Measurements from ENCODE around the gene MYMK. TPM values are rescaled to one million over a fixed set of nuclear protein-coding genes. Genes with fewer than 3 reads are reported as not detected.

MYMK gene
- total and polyA plus RNA-seq, 10 donors, result not detected

GRCh38 chr9:133502112-133502511 lies 22.6 kb downstream of the MYMK start:
- TF ChIP-seq POLR2AphosphoS5 (IDR thresholded peaks at IDR 0.05) (no peak), CTCF (IDR thresholded peaks at IDR 0.05 in 8 of 11, conservative IDR thresholded peaks at IDR 0.05 in 3 of 11) (no peak), POLR2A (IDR thresholded peaks at IDR 0.05) (no peak)
- Histone ChIP-seq H3K4me1 (peaks cover 4 to 21% (median 12%) of the 10 kb centered on the region in 6 donors), H3K4me3 (no peak overlapping the region), H3K27ac (no peak overlapping the region), H3K9me3 (peaks cover 3 to 26% (median 22%) of the 10 kb centered on the region in 8 donors), H3K36me3 (no peaks in the 10 kb centered on the region), H3K27me3 (replicated peaks in 1 of 7) (peaks cover 0 to 5% (median 0%) of the 10 kb centered on the region in 7 donors)
- 93 to 100% (median 93%) methylated on average over 1 of the region's 1 CpG for WGBS, 5 donors
- intact Hi-C loops (cut with DNase I; ENCODE audit: low total_unique reads), result no loop called here
- DNase-seq, result no peak

GRCh38 chr9:133499892-133500270 lies 24.9 kb downstream of the MYMK start:
- TF ChIP-seq CTCF (IDR thresholded peaks at IDR 0.05 in 8 of 11, conservative IDR thresholded peaks at IDR 0.05 in 3 of 11), result no peak
- TF ChIP-seq POLR2AphosphoS5 (IDR thresholded peaks at IDR 0.05), result no peak
- TF ChIP-seq POLR2A (IDR thresholded peaks at IDR 0.05), result no peak
- H3K4me1 ChIP-seq, result peaks cover 0 to 7% (median 5%) of the 10 kb centered on the region in 6 donors
- H3K36me3 ChIP-seq, result no peaks in the 10 kb centered on the region
- peaks cover 3 to 26% (median 22%) of the 10 kb centered on the region in 8 donors for H3K9me3 ChIP-seq
- WGBS, 5 donors, result 79 to 84% (median 81%) methylated on average over 12 of the region's 12 CpGs
- peak overlapping the region in 5 of 8 donors; percentile 65 to 75 (median 74) for H3K27ac ChIP-seq
- intact Hi-C loops (cut with DNase I; ENCODE audit: low total_unique reads), result no loop called here
- DNase-seq, result no peak
- peaks cover 0 to 12% (median 0%) of the 10 kb centered on the region in 7 donors for H3K27me3 ChIP-seq (replicated peaks in 1 of 7)
- H3K4me3 ChIP-seq, result no peak overlapping the region

- H3K4me3 ChIP-seq, result no peak overlapping the region
- TF ChIP-seq CTCF (IDR thresholded peaks at IDR 0.05 in 8 of 11, conservative IDR thresholded peaks at IDR 0.05 in 3 of 11) (peak in 3 of 11 experiments; percentile 9 to 21 (median 15)), POLR2AphosphoS5 (IDR thresholded peaks at IDR 0.05) (peak; percentile 80 to 92 (median 89)), POLR2A (IDR thresholded peaks at IDR 0.05) (no peak)
- peaks cover 3 to 26% (median 22%) of the 10 kb centered on the region in 8 donors for H3K9me3 ChIP-seq
- H3K27me3 ChIP-seq (replicated peaks in 1 of 7), result peaks cover 0 to 12% (median 0%) of the 10 kb centered on the region in 7 donors
- no peaks in the 10 kb centered on the region for H3K36me3 ChIP-seq
- peaks cover 0 to 7% (median 5%) of the 10 kb centered on the region in 6 donors for H3K4me1 ChIP-seq
- no peak for DNase-seq
- 66 to 76% (median 72%) methylated on average over 14 to 19 of the region's 19 CpGs for WGBS, 5 donors
- peak overlapping the region in 5 of 8 donors; percentile 65 to 75 (median 74) for H3K27ac ChIP-seq
- intact Hi-C loops (cut with DNase I; ENCODE audit: low total_unique reads), result no loop called here
Observed at GRCh38 chr9:133499132-133499891, 25.4 kb downstream of the MYMK start.

Measured in spleen (tissue), 11 donors.